Measurements from ENCODE around the gene UBE2H.
"Not testable (repeated sequence)": the region's sequence is repeated elsewhere in the genome, so short reads cannot be mapped to it uniquely, and the experiment has no call there.

Gene UBE2H

DNA sequence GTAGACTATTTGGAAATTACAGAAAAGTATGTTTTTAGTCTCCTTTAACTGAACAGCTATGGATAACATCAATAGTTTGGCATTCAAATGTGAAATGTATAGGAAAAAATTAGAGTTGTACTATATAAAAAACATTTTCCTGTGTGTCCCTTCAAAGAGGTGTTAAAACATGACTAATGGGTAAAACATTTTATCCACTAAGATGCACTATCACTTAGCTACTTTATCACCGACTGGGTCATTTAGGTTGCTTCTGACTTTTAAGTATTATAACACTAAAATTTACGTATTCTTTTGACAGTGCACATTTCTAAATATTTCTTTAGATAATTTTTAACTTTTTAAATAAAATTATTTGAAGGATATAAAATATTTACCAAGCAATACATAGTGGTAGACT is 77.6 kb downstream of the UBE2H start:
- no peak for DNase-seq (ENCODE audit: low read depth in 2 of 2, low spot score in 1 of 2)

DNA sequence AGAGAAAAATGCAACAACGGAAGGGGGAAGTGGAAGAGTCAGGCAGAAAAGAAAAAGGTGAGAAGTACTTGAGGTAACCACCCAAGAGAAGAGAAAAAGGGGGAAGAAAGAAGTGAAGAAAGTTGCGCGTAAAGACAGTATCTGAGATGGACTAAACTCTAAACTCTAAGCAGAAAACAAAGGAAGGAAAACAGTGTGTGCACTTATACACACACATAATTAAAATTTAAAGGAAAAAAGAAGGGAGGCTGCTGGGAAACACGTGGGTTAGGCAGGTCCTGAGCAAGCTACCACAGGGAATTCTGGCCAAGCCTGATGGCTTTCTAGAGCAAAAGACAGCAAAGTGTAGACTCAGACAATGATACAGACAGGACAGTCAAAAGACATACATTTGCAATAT is 78.0 kb downstream of the UBE2H start:
- DNase-seq (ENCODE audit: low read depth in 2 of 2, low spot score in 1 of 2) = no peak

DNA sequence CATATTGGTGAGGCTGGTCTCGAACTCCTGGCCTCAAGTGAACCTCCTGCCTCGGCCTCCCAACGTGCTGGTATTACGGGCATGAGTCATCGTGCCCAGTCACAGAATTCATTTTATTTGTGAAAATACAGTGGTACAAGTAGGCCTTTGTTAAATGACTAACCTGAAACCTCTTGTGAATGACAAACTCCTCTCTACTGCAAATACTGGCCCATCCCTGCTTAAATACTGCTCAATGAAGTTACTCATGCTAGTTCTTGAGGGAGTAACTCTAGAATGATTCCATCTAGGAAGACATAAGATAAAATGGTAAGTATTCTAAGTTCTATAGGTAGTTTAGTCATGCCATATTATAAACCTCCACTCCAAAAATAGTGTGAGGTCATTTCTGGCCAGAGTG is 80.7 kb downstream of the UBE2H start:
- no peak for DNase-seq (ENCODE audit: low read depth in 2 of 2, low spot score in 1 of 2)

DNA sequence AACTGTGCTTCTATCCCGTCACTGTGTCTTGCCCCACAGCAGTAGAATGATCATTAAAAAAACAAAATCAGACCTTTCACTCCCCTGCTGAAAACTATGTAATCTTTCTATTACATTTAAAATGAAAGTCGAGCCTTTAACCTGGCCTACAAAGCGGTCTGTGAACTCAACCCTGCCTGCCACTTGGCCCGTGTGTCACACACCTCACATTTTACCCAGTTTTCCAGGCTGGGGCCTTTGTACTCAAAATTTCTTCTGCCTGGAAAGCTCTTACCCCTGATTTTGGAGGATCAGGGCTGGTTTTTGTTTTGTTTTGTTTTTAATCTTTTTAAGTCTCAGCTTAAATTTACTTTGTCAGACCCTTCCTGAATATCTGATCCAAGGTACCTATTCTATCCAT is 82.1 kb downstream of the UBE2H start:
- no peak for DNase-seq (ENCODE audit: low read depth in 2 of 2, low spot score in 1 of 2)

GRCh38 chr7:129866251-129866650 is 86.5 kb downstream of the UBE2H start:
- DNase-seq (ENCODE audit: low read depth in 2 of 2, low spot score in 1 of 2) = no peak

DNA sequence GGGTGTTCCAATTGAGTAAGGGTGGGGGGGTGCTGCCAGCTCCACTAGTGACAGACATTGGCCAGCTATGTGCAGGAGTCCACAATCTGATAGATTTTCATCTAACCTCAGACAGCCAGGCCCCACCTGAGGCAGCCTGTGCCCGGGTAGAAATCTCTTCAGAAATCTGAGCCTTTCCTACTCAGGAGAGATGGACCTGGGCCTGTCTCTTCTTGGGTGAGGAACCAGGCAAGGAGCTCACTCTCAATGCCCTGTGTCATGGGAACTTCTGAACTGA is 86.9 kb downstream of the UBE2H start:
- DNase-seq (ENCODE audit: low read depth in 2 of 2, low spot score in 1 of 2) = no peak

- DNase-seq (ENCODE audit: low read depth in 2 of 2, low spot score in 1 of 2) = no peak
These were observed 87.5 kb downstream of the UBE2H start for GRCh38 chr7:129865093-129865924.

DNA sequence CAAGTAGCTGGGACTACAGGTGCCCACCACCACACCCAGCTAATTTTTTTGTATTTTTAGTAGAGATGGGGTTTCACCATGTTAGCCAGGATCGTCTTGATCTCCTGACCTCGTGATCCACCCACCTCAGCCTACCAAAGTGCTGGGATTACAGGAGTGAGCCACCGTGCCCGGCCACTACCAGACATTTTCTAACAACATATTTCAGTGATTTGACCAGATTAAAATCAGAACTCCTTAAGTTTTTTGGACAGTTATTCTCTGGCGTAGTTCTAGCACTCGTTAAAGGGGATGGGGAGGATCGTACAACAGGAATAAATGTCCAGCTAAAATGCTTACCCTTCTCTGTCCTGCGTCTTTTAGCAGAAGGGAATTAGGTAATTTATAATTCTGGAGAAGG is 88.1 kb downstream of the UBE2H start:
- DNase-seq (ENCODE audit: low read depth in 2 of 2, low spot score in 1 of 2) = not testable (repeated sequence)

DNA sequence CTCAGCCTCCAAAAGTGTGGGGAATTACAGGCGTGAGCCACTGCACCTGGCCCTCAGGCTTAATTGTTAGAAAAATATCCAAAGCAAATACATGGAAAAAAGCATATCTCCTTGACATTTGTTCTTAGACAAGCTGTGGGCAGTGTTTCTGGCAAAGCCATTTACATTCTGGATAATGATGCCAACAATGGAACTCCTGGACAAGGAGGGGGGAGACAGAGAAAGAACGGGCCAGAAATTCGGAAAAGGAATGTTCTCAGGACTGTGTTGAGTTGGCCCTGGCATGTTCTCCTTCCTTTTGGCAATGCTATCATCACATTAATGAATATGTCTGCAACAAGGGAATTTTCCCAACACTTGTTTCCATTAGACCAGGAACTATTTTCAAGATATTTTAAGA is 88.7 kb downstream of the UBE2H start:
- no peak for DNase-seq (ENCODE audit: low read depth in 2 of 2, low spot score in 1 of 2)

DNA sequence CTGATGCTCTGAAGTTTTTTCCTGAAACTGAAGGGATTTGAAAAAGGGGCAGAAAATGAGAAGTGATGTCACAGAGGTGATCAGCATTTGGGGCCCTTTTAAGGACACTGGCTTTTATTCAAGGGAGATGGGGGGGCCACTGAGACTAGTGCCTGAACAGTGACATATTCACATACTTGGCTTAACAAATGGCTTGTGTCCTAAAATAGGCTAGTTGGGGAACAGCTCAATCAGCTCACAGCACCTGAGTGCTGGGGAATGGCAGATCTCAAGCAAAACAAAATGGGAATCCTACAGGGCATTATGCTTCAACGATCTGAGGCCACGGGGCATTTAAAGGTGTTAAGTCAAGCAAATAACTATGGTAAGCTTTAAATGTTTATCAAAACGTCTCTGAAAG is 90.1 kb downstream of the UBE2H start:
- no peak for DNase-seq (ENCODE audit: low read depth in 2 of 2, low spot score in 1 of 2)

DNA sequence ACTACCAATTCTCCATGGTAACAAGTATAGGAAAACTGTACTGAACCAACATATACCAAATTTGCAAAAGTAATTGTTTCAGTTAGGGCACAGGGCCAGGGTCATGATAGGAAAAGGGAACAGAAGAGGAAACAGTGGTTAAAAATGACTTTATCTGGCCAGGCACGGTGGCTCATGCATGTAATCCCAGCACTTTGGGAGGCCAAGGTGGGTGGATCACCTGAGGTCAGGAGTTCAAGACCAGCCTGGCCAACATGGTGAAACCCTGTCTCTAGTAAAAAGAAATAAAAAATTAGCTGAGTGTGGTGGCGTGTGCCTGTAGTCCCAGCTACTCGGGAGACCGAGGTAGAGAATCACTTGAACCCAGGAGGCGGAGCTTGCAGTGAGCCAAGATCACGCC is 92.0 kb downstream of the UBE2H start:
- not testable (repeated sequence) for DNase-seq (ENCODE audit: low read depth in 2 of 2, low spot score in 1 of 2)

GRCh38 chr7:129859183-129859582 is 93.6 kb downstream of the UBE2H start:
- DNase-seq (ENCODE audit: low read depth in 2 of 2, low spot score in 1 of 2) = no peak

GRCh38 chr7:129858490-129858889 is 94.3 kb downstream of the UBE2H start:
- no peak for DNase-seq (ENCODE audit: low read depth in 2 of 2, low spot score in 1 of 2)

- DNase-seq (ENCODE audit: low read depth in 2 of 2, low spot score in 1 of 2) = no peak
These were observed 95.4 kb downstream of the UBE2H start for GRCh38 chr7:129857313-129857712.

- no peak for DNase-seq (ENCODE audit: low read depth in 2 of 2, low spot score in 1 of 2)
These were observed 96.6 kb downstream of the UBE2H start for GRCh38 chr7:129855935-129856717.

DNA sequence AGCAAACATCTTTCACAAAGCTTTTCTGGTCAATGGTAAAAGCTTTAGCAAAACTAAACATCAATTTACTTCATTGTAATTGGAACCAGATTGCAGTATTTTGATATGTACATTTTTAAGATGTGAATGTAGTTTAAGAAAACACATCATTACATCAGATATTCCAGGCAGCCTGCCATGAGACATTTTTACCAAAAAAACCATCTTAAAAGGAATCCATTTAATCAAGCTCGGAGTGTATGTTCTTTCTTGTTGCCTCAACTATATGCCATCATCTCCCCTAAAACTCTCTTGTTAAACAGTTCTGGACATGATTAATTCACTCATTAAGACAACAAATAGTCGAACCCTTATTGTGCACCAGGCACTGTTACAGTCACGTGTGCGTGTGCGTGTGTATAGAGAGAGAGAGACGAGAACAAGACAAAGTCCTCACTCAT is 97.5 kb downstream of the UBE2H start:
- no peak for DNase-seq (ENCODE audit: low read depth in 2 of 2, low spot score in 1 of 2)

GRCh38 chr7:129854401-129854800 is 98.4 kb downstream of the UBE2H start:
- no peak for DNase-seq (ENCODE audit: low read depth in 2 of 2, low spot score in 1 of 2)

- DNase-seq (ENCODE audit: low read depth in 2 of 2, low spot score in 1 of 2) = no peak
These were observed 99.0 kb downstream of the UBE2H start for GRCh38 chr7:129853661-129854268.

DNA sequence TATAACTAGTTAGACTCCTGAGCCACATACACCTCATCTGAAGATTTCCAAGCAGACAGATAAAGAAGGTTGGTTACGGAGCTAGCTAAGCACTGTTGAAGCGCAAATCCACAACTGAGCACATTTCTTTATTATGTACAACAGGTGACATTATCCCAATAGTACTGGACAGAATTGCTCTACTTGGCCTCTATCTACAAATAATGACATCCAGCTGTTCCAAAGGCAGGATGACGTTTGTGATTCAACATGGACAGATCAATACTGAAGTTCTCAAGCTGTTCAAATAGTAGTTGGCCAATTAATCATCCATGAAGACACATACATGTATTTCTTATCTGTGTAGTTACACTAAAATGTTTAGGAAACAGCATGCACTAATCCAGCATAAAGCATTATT is 101.0 kb downstream of the UBE2H start:
- DNase-seq (ENCODE audit: low read depth in 2 of 2, low spot score in 1 of 2) = no peak

- no peak for DNase-seq (ENCODE audit: low read depth in 2 of 2, low spot score in 1 of 2)
These were observed 101.6 kb downstream of the UBE2H start for GRCh38 chr7:129851174-129851573.

DNA sequence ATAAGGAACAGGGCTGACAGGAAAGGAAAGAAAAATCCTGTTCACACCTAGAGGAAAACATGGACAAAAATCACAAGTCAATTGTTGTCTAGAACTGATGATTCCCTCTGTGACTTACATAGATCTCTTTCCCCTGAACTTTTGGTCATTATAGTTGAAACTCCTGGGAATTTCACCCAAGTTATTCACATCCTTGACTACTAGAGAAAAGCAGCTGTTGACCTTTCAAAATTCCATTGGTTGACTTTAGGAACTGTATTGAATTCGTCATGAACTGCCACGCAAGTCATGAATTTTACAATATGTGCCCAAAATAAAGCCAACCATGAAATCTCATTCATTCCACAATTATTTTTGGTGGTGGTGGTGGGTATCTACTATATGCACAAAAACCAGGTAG is 104.3 kb downstream of the UBE2H start:
- DNase-seq (ENCODE audit: low read depth in 2 of 2, low spot score in 1 of 2) = no peak

DNA sequence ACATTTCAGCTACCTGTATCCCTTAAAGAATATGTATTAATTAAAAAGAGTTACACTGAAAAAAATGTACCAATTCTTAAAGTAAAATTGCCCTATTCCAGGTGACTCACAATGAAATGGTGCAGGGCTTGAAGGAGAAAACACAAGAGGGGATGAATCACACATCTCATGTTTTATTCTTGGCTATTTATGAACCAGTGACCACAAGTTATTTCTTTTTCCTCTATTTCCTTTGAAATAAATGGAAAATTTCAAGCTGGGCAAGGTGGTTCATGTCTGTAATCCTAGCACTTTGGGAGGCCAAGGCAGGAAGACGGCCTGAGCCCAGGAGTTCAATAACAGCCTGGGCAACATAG is 106.8 kb downstream of the UBE2H start:
- DNase-seq (ENCODE audit: low read depth in 2 of 2, low spot score in 1 of 2) = no peak
